ENCODE results near the gene MIS12. TPM values are rescaled to one million over a fixed set of nuclear protein-coding genes. Genes with fewer than 3 reads are reported as not detected.

The MIS12 gene
- total RNA-seq, 1 donor from 2014 or later = 17.5 TPM

- Histone ChIP-seq H3K27ac (no peak overlapping the region), H3K4me3 (no peak overlapping the region), H3K27me3 (no peaks in the 10 kb centered on the region), H3K4me1 (no peaks in the 10 kb centered on the region), H3K9me3 (no peaks in the 10 kb centered on the region), H3K36me3 (peaks cover 70 to 91% of the 10 kb centered on the region in 2 donors)
- intact Hi-C loops (cut with DNase I) = no loop called here
- DNase-seq (ENCODE audit: low spot score in 2 of 2) = peak in 1 of 2 donors; percentile 53
- no peak for TF ChIP-seq CTCF (IDR thresholded peaks at IDR 0.05)
Observed at GRCh38 chr17:5535436-5535835, 49.1 kb downstream of the MIS12 start.

GRCh38 chr17:5536866-5537650 lies 50.7 kb downstream of the MIS12 start:
- Histone ChIP-seq H3K27ac (no peak overlapping the region), H3K9me3 (no peaks in the 10 kb centered on the region), H3K27me3 (no peaks in the 10 kb centered on the region), H3K36me3 (peaks cover 70 to 91% of the 10 kb centered on the region in 2 donors), H3K4me1 (no peaks in the 10 kb centered on the region), H3K4me3 (no peak overlapping the region)
- intact Hi-C loops (cut with DNase I) = no loop called here
- no peak for TF ChIP-seq CTCF (IDR thresholded peaks at IDR 0.05)
- peak in 1 of 2 donors; percentile 58 for DNase-seq (ENCODE audit: low spot score in 2 of 2)

GRCh38 chr17:5539286-5539685 lies 52.9 kb downstream of the MIS12 start:
- no peaks in the 10 kb centered on the region for H3K9me3 ChIP-seq
- intact Hi-C loops (cut with DNase I) = no loop called here
- TF ChIP-seq CTCF (IDR thresholded peaks at IDR 0.05) = no peak
- H3K4me3 ChIP-seq = no peak overlapping the region
- peak in 1 of 2 donors; percentile 25 for DNase-seq (ENCODE audit: low spot score in 2 of 2)
- peaks cover 64 to 87% of the 10 kb centered on the region in 2 donors for H3K36me3 ChIP-seq
- H3K27me3 ChIP-seq = no peaks in the 10 kb centered on the region
- H3K27ac ChIP-seq = no peak overlapping the region
- no peaks in the 10 kb centered on the region for H3K4me1 ChIP-seq

GRCh38 chr17:5540321-5540720 lies 54.0 kb downstream of the MIS12 start:
- Histone ChIP-seq H3K27ac (no peak overlapping the region), H3K27me3 (no peaks in the 10 kb centered on the region), H3K36me3 (peaks cover 64 to 88% of the 10 kb centered on the region in 2 donors), H3K4me1 (no peaks in the 10 kb centered on the region), H3K9me3 (no peaks in the 10 kb centered on the region), H3K4me3 (no peak overlapping the region)
- intact Hi-C loops (cut with DNase I) = no loop called here
- no peak for TF ChIP-seq CTCF (IDR thresholded peaks at IDR 0.05)
- DNase-seq (ENCODE audit: low spot score in 2 of 2) = no peak

Other genes with a start within 250 kb of the MIS12 start
- gene RABEP1, start 204.3 kb upstream of the MIS12 start, total RNA-seq = 9.3 TPM
- 102 TPM for gene NUP88, start 66.9 kb upstream of the MIS12 start, total RNA-seq
- 6.4 TPM for gene RPAIN, start 66.4 kb upstream of the MIS12 start, total RNA-seq
- gene C1QBP, start 47.4 kb upstream of the MIS12 start, total RNA-seq = 152 TPM
- 9.0 TPM for gene DHX33, start 17.6 kb upstream of the MIS12 start, total RNA-seq
- gene DERL2, start 388 bp upstream of the MIS12 start, total RNA-seq = 7.5 TPM
- 67.7 TPM for gene NLRP1, start 97.9 kb downstream of the MIS12 start, total RNA-seq